Erythroblast (primary cell): ENCODE measurements around the gene NKX1-1.

Experiments
- GATA1 ChIP-seq: IDR thresholded peaks from 2 replicates; pipeline ENCODE4 v1.6.1; 2011; ENCODE audit warnings: low read depth, mild to moderate bottlenecking, control low read depth, low read length, moderate library complexity
- POLR2A ChIP-seq: IDR thresholded peaks from 2 replicates; pipeline ENCODE4 v1.6.1; 2011; ENCODE audit warnings: mild to moderate bottlenecking, low read length

DNA sequence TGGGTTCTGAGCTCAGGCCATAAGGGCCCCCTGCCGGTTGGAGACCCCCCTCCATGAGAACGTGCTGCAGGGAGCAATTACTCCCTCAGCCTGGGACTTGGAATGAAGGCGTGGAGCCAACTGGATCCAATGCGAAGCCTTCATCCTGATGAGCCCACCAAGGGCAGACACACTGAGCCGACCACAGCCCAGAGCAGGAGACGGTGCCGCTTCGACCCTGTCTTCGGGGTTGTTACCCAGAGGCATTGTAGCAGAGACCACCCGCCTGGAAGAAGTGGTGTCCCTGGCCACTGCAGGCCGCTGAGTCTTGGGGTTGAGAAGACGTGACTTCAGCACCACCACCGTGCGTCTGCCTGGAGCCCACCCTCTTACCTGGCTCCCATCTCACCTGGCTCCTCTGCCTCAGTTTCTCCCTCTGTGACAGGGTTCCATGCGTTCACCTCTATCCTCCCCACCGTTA lies 7.0 kb upstream of the NKX1-1 start:
- TF ChIP-seq POLR2A (no peak), GATA1 (no peak)
